ENCODE measurements around the gene HIPK2. TPM values are rescaled to one million over a fixed set of nuclear protein-coding genes. Genes with fewer than 3 reads are reported as not detected.

Gene HIPK2
- total and polyA plus RNA-seq, 2 of the 4 experiments (the other 2 are of a cell fraction) = 22.0 to 27.1 TPM

GRCh38 chr7:139648941-139649425 lies 128.8 kb downstream of the HIPK2 start:
- no peak overlapping the region for H3K23ac ChIP-seq (ENCODE audit: low read depth, low read length)
- no peak overlapping the region for H3K18ac ChIP-seq (ENCODE audit: low read depth, low read length)
- H3K4me3 ChIP-seq (ENCODE audit: insufficient read depth, low read depth, low read length) = no peak overlapping the region
- H2AK9ac ChIP-seq (replicated peaks; ENCODE audit: low read depth, low read length, poor library complexity) = no peak overlapping the region
- no peak overlapping the region for H3K56ac ChIP-seq (ENCODE audit: extremely low read depth, insufficient read depth, low read length)
- H3K4me2 ChIP-seq (ENCODE audit: low read depth, low read length) = no peak overlapping the region
- dilution Hi-C loops (cut with HindIII; ENCODE audit: low sequenced_read_pairs, unreplicated experiment) = no loop called here
- H3K27me3 ChIP-seq (ENCODE audit: control insufficient read depth, insufficient read depth, low read length) = no peaks in the 10 kb centered on the region
- in situ Hi-C loops (cut with MboI; ENCODE audit: low sequenced_read_pairs) = loop anchor here (10.0 kb wide), 2 partner anchors 126 to 356 kb away; partner anchors contain the start of gene HIPK2
- peaks cover 43 to 92% of the 10 kb centered on the region in 2 experiments for H3K79me1 ChIP-seq (ENCODE audit: low read depth in 1 of 2, low read length in 2 of 2)
- no peak overlapping the region for H2BK15ac ChIP-seq (ENCODE audit: low read depth, low read length)
- H3K27ac ChIP-seq (ENCODE audit: insufficient read depth, low read length) = no peak overlapping the region
- ChIA-PET POLR2A (ENCODE audit: unreplicated experiment) (no interaction called here), CTCF (interaction anchor here (1.0 kb wide), 1 partner anchor 30 kb away, joined by 3 read pairs; no protein-coding TSS in a partner anchor)
- H3K14ac ChIP-seq (replicated peaks; ENCODE audit: low read depth, low read length) = no peak overlapping the region
- no peak for TF ChIP-seq CTCF (conservative IDR thresholded peaks at IDR 0.05; ENCODE audit: low read depth, low read length)
- TF ChIP-seq CEBPB (IDR thresholded peaks at IDR 0.05; ENCODE audit: low read depth, low read length) = no peak
- no peak for TF ChIP-seq BHLHE40 (IDR thresholded peaks at IDR 0.05; ENCODE audit: low read depth, low read length)
- no peak for TF ChIP-seq POLR2A (IDR thresholded peaks at IDR 0.05; ENCODE audit: low read depth, low read length)
- TF ChIP-seq MAFK (IDR thresholded peaks at IDR 0.05; ENCODE audit: low read depth, low read length) = no peak
- no peak for TF ChIP-seq FOS (IDR thresholded peaks at IDR 0.05; ENCODE audit: low read depth, low read length)
- no peak for TF ChIP-seq USF2 (IDR thresholded peaks at IDR 0.05; ENCODE audit: low read depth, low read length)
- no peak for TF ChIP-seq MAZ (IDR thresholded peaks at IDR 0.05; ENCODE audit: borderline replicate concordance, low read depth, low read length)
- no peak for TF ChIP-seq SMC3 (IDR thresholded peaks at IDR 0.05; ENCODE audit: low read depth, low read length)
- no peak for TF ChIP-seq ELK1 (IDR thresholded peaks at IDR 0.05; ENCODE audit: borderline replicate concordance, low read depth, low read length)
- TF ChIP-seq MXI1 (IDR thresholded peaks at IDR 0.05; ENCODE audit: borderline replicate concordance, low read depth, low read length) = no peak
- TF ChIP-seq RCOR1 (IDR thresholded peaks at IDR 0.05; ENCODE audit: insufficient replicate concordance, low read length) = no peak
- TF ChIP-seq CHD1 (IDR thresholded peaks at IDR 0.05; ENCODE audit: low read depth, low read length) = no peak
- no peak for TF ChIP-seq NFE2L2 (IDR thresholded peaks at IDR 0.05; ENCODE audit: low read depth, low read length)
- TF ChIP-seq RAD21 (IDR thresholded peaks at IDR 0.05; ENCODE audit: low read length) = no peak
- no peak for TF ChIP-seq RFX5 (IDR thresholded peaks at IDR 0.05; ENCODE audit: low read depth, low read length)
- H4K8ac ChIP-seq (ENCODE audit: low read depth in 2 of 2, low read length in 2 of 2) = no peak overlapping the region
- BruUV-seq (replicated peaks) = no TSS peak
- H2BK20ac ChIP-seq (ENCODE audit: low read depth, low read length) = no peak overlapping the region
- H3K4ac ChIP-seq (ENCODE audit: low read depth, low read length) = no peak overlapping the region
- H4K91ac ChIP-seq (ENCODE audit: insufficient read depth, low read depth, low read length) = no peak overlapping the region
- H3K4me1 ChIP-seq (ENCODE audit: control insufficient read depth, insufficient read depth, low read length) = peaks cover 20% of the 10 kb centered on the region
- no peak overlapping the region for H2BK5ac ChIP-seq (ENCODE audit: low read depth, low read length, poor library complexity, severe bottlenecking)
- peaks cover 33% of the 10 kb centered on the region for H3K9me1 ChIP-seq (ENCODE audit: insufficient read depth, low read length)
- H2AK5ac ChIP-seq (ENCODE audit: low read depth, low read length) = no peak overlapping the region
- no peak overlapping the region for H2AFZ ChIP-seq (replicated peaks; ENCODE audit: low read length, poor library complexity)
- H3K9me3 ChIP-seq (ENCODE audit: control insufficient read depth, insufficient read depth, low read length) = no peaks in the 10 kb centered on the region
- WGBS, 2 experiments (ENCODE audit: extremely low coverage in 2 of 2, insufficient read length in 1 of 2) = 80% methylated on average over 1 of the region's 14 CpGs; no CpG with 5 or more reads in 1 of the 2 experiments
- H2BK120ac ChIP-seq (ENCODE audit: low read depth, low read length) = no peak overlapping the region
- no peak for ATAC-seq (ENCODE audit: low read depth)
- intact Hi-C loops (cut with micrococcal nuclease) = no loop called here
- H4K20me1 ChIP-seq (ENCODE audit: insufficient read depth, low read length) = peaks cover 73% of the 10 kb centered on the region
- H4K5ac ChIP-seq (ENCODE audit: low read depth, low read length) = no peak overlapping the region
- no peak for DNase-seq
- peaks cover 35% of the 10 kb centered on the region for H3K36me3 ChIP-seq (ENCODE audit: control insufficient read depth, insufficient read depth, low read length)
- H3K9ac ChIP-seq (ENCODE audit: low read depth, low read length) = no peak overlapping the region

Measured in IMR-90 (cell line).